Measurements from ENCODE around the gene POR. TPM values are rescaled to one million over a fixed set of nuclear protein-coding genes. Genes with fewer than 3 reads are reported as not detected.

The POR gene
- total and polyA plus RNA-seq, 2 of the 13 experiments (the other 11 are each of a cell fraction or from before 2014, with no cell fraction given), result 145 to 266 TPM

- TF ChIP-seq ZNF703 (CRISPR knock-in tag; IDR thresholded peaks at IDR 0.05; ENCODE audit: borderline replicate concordance) (peak; percentile 45; the same call in 1 of the 2 replicates), CSRNP1 (CRISPR knock-in tag; IDR thresholded peaks at IDR 0.05) (0 out of 2 replicates have a peak, but pooled peaks have one; percentile 31), ZKSCAN1 (IDR thresholded peaks at IDR 0.05; ENCODE audit: low read length) (no peak), THAP9 (CRISPR knock-in tag; IDR thresholded peaks at IDR 0.05; ENCODE audit: borderline replicate concordance) (no peak), KLF15 (CRISPR knock-in tag; IDR thresholded peaks at IDR 0.05; ENCODE audit: borderline replicate concordance) (no peak), TAF15 (IDR thresholded peaks at IDR 0.05; ENCODE audit: low read depth, low read length, poor library complexity, severe bottlenecking) (no peak), HNF1A (IDR thresholded peaks at IDR 0.05; ENCODE audit: low read depth) (peak; percentile 68), HNF1A (CRISPR knock-in tag; IDR thresholded peaks at IDR 0.05; ENCODE audit: borderline replicate concordance) (peak; percentile 86; the same call in 1 of the 2 replicates), CREBL2 (CRISPR knock-in tag; IDR thresholded peaks at IDR 0.05; ENCODE audit: borderline replicate concordance) (no peak), NCOR1 (IDR thresholded peaks at IDR 0.05; ENCODE audit: borderline replicate concordance, low read length) (peak; percentile 98), ZFP62 (CRISPR knock-in tag; IDR thresholded peaks at IDR 0.05) (no peak), ZNF296 (CRISPR knock-in tag; conservative IDR thresholded peaks at IDR 0.05) (no peak), SOX6 (IDR thresholded peaks at IDR 0.05) (no peak), SOX6 (CRISPR knock-in tag; IDR thresholded peaks at IDR 0.05) (peak; percentile 97), ATF6 (CRISPR knock-in tag; conservative IDR thresholded peaks at IDR 0.05) (no peak), MYC (CRISPR knock-in tag; IDR thresholded peaks at IDR 0.05; ENCODE audit: borderline replicate concordance) (peak; percentile 66; the same call in 1 of the 2 replicates), NR2C2 (CRISPR knock-in tag; IDR thresholded peaks at IDR 0.05; ENCODE audit: borderline replicate concordance) (peak; percentile 92)
Measured at GRCh38 chr7:75920431-75921161, 5.6 kb downstream of the POR start (continued).
